Suppressor macrophage (primary cell): ENCODE results near the gene MLKL.

ENCODE experiments used
- DNase-seq, 4 experiments: peaks; one replicate each; pipeline ENCODE4 v3.0.0-alpha.2; 2020 to 2022

The MLKL gene

DNA sequence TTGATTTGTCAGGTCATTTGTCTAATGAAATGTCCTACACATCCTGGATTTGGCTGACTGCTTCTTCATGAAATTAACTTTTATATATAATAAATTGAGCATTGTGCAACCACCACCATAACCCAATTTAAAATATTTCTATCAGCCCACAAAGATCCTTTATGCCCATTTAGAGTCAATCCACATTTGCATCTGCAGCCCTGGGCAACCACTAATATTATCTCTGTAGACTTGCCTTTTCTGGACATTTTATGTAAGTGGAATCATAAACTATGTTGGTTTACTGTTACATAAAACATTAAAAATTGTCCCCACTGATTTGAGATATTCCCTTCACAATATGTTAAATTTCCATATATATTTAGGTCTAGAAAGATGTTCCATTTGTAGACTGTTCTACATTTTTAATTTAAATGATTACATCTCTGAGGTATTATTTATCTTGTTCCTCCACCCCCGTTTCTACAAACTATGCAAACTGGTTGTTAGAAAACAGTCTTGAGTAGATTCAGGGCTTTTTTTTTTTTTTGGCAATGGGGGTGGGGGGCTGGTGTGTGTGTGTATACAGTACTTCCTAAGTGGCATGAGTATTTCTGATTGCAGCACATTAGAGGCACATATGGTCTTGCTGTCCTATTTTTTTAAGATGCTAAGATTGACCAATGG is 50.7 kb downstream of the MLKL start:
- no peak for DNase-seq

DNA sequence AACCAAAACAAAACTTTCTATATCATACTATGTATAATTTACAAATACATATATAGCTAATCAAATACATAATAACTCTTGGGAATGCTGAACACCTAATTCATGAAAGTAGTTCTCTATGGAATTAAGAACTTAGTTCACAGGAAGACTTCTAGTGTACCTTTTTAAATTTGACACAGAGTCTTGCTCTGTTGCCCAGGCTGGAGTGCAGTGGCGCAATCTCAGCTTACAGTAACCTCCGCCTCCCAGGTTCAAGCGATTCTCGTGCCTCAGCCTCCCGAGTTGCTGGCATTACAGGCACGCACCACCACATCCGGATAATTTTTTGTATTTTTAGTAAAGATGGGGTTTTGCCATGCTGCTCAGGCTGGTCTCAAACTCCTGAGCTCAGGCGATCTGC is 58.7 kb downstream of the MLKL start:
- no peak for DNase-seq

DNA sequence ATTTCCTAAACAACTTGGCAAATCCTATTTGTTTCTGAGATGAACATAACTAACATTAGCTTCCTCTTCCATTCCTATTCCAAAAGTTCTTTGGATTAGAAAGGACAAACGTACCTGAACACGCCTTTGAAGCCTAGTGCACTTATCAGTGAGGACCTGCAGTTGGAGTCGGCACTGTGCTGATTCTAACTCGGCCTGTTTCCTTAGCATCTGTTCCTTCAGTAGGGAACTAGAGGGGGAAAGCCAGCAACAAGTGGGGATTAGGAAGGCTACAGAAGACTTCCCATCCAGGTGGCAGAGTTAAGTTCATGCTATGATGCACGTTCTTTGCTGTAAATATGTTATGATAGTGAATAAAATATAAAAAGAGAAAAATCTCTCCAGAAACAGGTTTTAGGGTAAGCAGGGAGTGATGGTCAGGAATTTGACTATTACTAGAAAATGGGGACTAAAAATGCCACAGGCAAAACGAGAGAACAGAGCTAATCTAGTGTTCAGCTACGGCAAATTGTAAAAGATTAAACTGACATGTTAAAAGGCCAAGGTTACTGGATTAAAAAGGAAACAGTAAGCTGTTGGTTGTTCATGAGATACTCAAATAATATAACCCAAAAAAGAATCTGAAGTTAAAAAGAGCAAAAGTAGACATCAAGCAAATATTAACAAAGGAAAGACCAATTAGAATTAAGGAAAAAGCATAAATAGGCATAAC is 62.8 kb downstream of the MLKL start:
- DNase-seq, result no peak

DNA sequence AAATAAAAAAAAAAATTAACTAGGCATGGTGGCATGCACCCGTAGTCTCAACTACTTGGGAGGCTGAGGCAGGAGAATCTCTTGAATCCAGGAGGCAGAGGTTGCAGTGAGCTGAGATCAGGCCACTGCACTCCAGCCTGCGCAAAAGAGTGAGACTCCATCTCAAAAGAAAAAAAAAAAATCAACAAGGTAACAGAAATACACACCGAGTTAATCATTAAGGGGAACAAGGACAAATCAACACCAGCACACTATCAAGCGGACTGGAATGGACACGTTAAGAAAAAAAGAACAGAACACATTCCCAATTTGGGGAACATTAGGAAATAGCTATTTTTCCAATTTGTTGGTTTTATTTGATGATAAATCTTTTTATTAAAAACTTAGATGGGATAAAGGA is 65.4 kb downstream of the MLKL start:
- no peak for DNase-seq

DNA sequence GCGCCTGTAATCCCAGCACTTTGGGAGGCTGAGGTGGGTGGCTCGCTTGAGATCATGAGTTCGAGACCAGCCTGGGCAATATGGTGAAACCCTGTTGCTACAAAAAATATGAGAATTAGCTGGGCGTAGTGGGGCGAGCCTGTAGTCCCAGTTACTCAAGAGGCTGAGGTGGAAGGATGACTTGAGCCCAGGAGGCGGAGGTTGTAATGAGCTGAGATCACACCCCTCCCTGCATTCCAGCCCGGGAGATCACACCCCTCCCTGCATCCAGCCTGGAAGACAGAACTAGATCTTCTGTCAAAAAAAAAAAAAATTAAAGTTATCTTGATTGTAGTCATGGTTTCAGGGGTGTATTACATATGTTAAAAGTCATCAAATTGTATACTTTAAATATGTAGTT is 67.0 kb downstream of the MLKL start:
- no peak for DNase-seq

DNA sequence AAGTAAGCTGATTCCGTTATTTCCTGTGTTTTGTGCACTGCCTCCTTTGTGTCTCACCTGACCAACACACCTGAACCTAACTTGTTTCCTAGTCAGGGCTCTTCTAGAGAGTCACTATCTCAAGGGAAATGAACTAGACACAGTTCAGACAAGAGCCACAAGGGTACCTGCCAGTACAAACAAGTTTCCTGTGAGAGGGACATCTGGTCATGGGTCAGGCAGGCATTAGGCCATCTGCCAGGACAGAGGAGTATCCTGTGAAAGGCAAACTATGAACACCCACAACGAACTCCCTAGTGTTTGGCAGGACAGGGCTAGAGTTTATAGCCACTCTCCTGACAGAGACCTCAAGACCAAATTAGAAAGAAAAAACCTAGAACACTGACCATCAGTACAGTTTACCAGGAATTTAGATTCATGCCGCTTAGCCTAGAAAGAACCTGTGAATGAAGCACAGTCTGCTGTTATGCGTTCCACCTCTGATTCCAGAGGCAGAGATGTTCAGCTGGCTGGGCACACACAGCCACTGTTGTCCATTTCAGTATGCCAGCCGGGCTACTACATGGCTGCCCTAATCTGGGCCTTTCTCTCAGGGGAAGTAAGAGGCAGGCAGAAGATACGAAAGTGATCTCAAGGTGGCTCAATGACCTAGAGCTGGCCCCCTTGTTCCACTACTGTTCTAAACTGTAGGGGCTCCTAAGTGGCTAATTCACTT is 73.0 kb downstream of the MLKL start:
- DNase-seq, result no peak

DNA sequence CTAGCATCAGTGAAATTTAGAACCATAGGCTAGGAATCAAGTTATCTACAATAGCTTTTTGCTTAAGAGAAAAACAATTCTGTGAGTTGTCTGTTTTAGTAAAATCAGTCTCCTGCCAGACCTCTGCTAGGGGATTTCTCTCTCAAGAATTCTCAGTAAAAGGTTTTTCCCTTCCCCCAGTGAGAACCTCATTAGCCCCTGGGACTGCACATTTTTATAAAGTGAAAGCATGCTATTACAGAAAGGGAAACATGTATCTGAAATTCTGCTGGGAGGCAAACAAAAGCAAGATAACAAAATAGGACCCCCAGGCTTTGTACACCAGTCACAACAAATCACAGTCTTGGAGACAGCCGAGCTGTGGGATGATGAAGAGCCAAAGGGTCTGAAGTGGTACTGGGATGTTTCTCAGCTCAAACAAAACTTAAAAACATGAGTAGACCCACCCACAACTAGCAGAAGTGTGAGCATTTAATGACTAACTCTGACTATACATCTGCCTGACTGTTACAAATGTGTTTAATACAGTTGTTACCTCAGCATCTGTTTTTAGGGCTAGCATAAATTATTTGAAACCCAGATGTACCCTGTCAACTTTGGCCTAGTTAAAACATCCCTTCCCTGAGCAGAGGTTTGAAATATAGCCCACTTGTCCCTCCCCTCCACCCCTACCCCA is 73.8 kb downstream of the MLKL start:
- DNase-seq, result no peak

DNA sequence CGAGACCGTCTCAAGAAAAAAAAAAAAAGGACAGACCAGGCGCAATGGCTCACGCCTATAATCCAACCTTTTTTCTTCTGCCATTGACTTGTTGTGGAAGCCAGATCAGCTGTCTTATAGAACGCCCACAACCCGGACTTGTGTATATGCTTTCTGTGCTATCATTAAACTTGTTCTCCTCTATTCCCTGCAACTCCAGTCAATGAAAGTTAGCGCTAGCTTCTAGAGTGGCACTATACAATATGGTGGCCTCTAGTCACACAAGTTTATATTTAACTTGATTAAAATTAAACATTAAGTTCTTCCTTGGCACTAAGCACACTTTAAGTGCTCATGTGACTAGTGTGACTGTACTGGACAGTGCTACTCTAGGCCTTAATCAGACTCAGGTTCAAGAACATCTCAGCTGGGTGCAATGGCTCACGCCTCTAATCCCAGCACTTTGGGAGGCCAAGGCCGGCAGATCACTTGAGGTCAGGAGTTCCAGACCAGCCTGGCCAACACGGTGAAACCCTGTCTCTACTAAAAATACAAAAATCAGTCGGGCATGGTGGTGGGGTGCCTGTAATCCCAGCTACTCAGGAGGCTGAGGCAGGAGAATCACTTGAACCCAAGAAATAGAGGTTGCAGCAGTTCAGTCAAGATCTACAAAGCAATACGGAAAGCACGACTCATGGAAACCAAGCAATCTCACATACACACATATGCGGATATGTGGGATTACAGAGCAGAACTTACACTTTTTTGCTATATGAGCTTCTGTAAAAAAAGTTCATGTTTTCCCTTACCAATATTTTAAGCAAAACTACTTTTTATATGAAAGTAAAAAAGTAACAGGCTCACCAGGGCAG is 74.9 kb downstream of the MLKL start:
- DNase-seq, result no peak

DNA sequence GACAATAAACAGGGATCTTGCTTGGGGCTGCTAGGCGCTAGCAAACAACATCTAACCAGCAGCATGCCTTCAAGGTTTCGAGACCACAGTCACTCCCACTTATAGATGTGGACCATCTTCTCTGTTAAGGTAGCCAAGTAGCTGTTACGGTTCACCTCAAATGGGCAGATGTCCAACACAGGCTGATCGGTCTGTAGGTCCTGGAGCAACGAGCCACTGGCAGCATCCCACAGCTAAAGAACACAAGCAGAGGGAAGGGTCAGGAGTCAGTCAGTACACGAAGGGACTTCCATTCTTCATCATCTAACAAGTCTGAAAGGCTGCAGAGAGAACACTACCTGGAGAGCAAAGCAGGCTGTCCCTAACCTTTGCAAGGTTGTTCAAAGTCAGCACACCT is 76.8 kb downstream of the MLKL start:
- DNase-seq, result no peak

DNA sequence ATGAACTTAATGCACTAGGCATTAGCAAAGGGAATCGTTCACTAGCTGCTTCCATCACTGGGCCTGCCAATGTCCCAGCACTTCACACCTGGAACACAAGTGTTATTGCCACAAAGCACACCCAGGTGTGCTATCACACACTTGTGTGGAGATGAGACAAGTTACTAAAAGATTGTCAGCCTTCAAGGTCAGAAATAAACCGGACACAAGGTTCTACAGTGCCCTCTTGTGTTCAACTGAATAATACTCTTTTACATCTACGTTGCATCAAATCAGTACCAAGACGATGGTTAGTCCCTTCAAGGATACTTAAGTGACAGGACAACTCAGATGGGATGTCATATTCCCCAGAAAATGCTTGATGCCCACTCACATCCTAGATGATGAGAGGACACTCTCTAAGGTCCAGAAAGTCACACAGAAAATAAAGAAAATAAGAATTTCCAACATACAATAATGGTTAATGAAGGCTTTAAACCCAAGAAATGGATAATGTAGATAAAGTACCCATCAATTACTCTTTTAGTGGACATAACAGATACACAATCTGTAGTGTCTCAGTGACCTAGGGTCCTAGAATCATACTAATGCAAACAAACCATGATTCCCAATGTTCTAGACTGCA is 77.3 kb downstream of the MLKL start:
- DNase-seq, result peak; percentile 24 to 77 (median 54)

DNA sequence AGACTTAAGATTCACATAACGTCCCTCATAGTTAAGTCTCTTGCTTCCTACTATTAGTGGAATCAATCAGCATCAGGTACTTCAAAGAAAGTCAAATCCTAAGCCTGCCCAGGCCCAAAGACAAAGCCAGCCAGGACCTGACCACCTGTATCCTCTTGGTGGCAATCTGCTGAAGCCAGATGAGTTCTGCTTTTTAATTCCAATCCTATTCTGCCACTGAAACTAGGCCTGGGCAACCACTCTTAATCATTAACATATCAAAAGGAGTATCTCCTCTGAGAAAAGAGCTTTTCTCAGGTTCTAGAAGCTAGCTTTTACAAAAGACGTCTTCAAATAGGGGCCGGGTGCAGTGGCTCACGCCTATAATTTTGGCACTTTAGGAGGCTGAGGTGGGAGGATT is 78.7 kb downstream of the MLKL start:
- no peak for DNase-seq
